ENCODE data around the gene TOPORS.
"Not testable (repeated sequence)": the region's sequence is repeated elsewhere in the genome, so short reads cannot be mapped to it uniquely, and the experiment has no call there.

The TOPORS gene

DNA sequence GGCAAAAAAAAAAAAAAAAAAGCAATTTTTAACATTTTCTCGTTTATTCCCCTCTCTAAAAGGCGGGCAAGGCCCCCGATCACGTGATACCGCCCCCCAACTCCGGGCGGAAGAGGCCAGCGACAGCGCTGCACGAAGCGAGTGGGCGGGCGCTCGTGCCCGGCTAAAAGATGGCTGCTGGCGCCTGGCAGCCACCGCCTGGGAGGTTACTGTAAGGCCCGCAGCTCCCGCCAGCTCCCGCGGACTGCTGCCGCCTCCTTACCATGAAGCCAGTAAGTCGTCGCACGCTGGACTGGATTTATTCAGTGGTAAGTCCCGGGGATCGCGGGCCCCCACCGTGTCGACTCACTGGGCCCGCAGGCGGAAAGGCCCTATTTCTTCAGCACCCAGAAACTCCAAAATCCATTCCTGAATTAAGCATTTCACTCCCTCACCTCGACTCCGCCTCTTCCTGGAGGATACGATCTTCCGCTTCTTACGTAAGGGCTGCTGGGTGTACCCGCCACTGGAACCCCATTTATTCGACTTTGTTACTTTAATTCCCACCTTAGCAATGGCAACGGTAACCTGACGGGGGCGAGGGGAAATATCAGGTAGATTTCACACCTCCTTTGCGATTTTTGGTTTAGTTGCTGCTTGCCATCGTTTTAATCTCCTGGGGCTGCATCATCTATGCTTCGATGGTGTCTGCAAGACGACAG is at the start of gene TOPORS, which contains the start of gene SMIM27:
TSS of gene TOPORS (minus strand) at position 415 of the 701 bp plus-strand sequence. CDS start at position 265, 150 bp downstream.
TSS of gene SMIM27 (plus strand) at position 156 of the 701 bp plus-strand sequence. CDS start at position 264, 108 bp downstream.
- DNase-seq, result peak; percentile 92

DNA sequence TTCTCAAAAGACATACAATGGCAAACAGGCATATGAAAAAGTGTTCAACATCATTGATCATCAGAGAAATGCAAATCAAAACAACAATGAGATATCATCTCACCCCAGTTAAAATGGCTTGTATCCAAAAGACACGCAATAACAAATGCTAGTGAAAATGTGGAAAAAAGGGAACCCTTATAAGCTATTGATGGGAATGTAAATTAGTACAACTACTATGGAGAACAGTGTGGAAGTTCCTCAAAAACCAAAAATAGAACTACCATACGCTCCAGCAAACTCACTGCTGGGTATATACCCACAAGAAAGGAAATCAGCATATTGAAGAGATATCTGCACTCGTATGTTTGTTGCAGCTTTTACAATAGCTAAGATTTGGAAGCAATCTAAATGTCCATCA is 46.6 kb upstream of the TOPORS start:
- DNase-seq, result not testable (repeated sequence)

DNA sequence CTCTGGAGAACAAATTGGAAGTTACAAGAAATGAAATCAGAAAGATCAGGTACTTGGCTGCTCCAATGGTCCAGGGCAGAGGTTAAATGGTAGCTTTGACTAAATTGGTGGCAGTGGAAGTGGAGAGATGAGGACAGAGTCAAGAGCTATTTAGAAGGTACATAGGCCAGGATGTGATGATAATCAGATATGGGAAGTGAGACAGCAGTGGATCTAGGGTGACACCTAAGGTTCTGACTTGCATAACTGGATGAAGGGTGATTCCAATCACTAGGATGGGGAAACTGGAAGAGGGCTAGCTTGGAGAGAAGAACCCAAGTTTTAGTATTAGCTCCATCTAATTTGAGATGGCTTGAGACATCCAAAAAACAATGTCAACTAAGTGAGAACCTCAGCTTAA is 44.5 kb upstream of the TOPORS start:
- no peak for DNase-seq

DNA sequence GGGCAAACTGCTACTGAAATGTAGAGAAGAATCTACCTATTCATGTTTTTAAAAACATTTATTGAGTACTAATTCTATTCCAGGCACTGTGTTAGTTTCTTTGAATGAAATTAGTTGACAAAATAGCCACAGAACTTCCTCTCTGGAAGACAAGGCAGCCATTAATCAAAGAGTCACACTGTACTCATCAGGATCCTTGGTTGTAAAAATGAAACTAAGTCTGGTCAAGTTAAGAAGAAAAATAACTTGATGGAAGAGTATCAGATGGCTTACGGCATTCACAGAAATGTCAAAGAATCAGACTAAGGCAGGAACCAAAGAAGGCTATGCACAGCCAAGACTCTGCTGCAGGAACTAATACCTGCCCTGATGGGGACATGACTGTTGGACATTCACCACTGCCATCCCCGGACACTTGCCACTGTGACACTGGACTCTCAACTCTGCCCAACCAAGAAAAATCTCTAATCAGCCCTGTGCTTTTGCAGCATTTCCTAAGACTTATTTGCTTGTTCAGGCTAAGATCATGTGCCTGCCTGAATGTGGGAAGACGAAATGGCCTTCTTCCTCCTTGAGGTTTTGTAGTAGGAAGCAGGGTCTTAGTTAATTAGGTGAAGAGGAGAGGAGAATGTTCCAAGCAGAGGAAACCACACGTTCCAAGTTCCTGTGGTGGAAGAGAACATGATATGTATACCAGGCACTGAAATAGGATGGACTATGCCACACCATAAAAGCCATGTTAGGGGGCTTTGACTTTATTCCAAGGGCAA is 43.9 kb upstream of the TOPORS start:
- no peak for DNase-seq

DNA sequence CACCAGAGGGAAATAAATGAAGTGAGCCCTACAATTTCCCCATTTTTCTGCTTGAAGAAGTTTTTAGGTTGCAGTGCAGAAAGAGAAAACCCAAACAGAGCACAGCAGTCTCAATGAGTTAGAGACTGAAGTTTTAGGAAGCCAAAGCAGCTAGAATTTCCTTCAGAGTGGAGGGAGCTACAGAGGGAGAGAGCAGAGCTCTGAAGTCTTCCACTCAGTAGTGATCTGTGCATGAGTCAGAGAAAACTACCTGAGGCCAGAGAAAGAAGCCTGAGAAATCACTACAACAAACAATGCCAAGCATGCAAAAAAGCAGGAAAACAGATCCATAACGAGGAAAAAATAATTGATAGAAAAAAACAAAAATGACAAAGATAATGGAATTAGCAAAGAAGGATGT is 38.5 kb upstream of the TOPORS start:
- DNase-seq, result no peak

DNA sequence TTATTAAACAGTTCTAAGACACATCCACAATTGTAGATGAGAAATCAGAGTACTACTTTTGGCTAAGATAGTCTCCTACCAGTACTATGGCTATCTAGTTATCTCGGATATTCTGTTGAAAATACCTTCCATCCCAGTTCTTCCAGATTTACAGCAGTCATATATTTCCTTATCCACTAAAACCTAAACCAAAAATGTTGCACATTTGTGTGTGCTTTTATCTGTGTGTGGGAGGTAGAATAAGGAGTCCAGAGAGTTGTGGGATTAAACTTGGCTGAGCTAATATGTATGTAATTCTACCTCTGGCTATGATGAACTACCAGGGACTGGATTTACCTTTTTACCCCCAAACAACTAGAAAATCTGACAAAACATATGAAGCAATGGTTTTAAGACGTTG is 38.1 kb upstream of the TOPORS start:
- DNase-seq, result no peak

DNA sequence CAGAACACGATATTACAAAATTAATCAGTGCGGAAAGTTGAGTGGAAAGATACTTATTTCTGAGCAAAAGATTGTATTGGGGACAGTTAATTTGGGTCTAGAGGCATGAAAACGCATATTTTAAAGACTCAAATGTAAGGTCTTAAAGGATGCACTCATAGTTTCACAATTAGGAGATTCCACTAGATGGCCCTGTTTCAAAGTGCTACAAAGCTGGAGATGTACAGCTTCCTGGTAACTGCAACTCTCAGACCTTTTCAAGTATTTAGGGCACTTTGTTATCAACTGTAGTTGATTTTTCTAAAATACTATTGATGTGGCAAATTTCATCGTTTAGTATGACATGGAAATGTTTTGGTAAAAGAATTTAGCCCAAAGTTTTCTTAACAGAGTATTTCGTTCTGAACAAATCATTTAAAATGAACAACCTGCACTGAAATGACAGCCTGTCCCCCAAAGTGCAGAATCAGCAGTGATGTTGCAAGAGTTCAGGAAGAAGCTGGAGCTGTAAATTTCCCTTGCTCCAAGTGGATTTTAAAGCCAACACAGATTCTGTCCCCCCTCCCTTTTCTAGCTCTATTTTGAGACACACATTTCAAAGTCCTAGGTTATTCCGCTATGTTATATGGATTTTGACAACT is 36.8 kb upstream of the TOPORS start:
- DNase-seq, result peak; percentile 23

DNA sequence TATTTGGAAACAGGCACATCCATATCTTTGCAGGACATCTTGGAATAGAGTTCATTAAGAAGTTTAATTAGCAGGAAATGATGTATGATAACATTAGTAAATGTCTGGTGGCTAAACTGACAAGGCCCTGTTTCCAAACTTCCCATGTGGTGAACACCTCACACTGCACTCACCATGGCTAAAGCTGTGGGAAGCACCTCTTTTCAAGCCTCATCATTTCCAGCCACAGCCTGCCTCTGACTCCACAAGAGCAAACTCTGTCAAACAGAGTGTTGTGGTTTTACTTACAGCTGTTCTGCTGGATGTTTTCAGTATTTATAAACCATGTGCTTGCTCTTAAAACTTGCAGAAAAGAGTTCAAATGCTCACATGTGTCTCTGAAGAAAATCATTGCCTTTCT is 35.5 kb upstream of the TOPORS start:
- DNase-seq, result no peak

DNA sequence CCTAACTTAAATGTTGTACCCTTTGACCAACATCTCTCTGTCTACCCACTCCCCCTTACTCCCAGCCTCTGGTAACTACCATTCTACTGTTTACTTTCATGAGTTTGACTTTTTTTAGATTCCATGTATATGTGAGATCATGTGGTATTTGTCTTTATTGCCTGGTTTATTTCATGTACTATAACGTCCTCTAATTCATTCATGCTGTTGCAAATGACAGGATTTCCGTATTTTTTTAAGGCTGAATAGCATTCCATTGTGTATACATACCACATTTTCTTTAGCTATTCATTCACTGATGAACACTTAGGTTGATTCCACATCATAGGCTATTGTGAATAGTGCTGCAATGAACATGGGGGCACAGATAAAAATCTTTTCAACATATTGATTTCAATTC is 32.4 kb upstream of the TOPORS start:
- no peak for DNase-seq

DNA sequence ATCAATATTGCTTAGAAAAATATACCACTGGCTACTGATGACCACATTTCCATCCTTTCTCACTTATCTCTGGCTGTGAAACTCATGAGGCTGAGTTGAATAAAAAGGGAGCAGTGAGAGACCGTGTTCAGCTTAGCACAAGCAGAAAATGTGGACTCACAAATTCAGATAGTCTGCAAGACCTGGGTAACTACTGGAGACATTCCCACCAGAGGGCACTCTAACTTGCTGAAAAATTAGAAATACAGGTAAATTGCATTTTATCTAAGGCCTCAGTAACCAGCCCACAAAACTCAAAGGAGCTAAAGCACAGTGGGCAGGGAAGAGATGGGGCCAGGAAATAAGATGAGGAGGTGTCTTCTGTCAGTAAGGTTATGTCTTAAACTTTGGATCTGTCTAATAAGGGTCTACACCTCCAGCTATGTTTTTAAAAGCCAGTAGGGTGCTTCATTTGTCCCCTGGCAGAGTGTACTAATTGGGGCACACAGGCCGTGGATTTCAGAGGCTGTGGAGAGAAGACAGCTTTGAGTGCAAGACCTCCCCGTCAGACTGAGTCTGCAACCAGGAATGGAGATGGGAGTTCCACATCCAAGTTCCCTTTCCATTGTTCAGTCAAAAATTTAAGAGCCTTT is 29.2 kb upstream of the TOPORS start:
- DNase-seq, result peak; percentile 55

DNA sequence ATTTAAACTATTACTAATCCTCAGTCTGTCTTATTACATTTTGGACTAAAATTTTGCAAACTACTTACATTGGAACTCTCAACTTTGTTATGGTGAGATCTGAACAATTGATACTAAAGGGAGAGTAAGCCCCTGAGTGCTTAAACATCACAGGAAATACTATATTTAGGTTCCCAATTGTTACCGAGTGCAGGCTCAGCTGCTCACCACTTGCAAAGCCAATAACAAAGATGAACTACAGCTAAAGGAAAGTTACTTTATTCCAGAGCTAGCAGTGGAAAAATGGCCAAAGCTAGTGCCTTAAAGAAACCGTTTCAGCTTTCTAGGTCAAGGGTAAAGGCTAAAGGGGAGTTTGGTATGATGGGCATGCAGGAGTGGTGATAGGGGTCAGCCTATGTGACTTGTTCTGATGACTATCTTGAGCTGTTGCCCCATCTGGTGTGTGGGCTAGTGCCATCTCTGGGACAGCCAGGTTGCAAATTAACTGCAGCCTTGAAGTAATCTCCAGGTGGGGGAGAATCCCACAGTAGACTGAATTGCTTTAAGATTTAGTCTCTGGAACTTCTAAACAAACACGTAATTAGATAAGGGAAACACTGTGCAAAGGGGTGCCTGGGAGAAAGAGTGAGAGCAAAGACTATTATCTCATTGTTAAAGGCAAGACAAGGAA is 28.4 kb upstream of the TOPORS start:
- DNase-seq, result no peak

DNA sequence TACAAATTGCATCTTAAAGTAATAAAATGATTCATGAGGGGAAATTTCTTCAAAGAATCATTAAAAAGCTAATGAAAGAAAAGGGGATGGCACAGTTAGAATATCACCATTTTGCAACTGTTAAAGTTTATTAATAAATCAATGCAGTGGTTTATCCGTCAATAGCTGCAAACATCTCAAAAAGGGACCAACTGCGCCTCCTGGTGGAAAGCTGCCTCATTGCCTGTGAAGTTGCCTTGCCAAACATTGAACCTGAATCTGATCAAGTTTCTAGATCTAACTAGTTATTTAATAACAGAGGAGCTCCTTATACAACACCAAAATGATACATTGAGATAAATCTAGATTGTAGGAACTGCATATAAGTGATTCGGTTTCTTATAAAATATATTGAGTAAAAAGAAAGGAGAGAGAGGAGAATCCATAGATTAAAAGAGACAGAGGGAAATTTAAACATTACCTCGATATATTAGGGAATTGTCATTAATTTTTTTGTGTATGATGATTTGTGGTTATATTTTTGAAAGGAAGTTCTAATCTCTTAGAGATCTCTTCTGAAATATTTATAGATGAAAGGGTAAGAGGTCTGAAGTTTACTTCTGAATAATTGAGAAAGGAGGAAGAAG is 27.4 kb upstream of the TOPORS start:
- DNase-seq, result peak; percentile 82

DNA sequence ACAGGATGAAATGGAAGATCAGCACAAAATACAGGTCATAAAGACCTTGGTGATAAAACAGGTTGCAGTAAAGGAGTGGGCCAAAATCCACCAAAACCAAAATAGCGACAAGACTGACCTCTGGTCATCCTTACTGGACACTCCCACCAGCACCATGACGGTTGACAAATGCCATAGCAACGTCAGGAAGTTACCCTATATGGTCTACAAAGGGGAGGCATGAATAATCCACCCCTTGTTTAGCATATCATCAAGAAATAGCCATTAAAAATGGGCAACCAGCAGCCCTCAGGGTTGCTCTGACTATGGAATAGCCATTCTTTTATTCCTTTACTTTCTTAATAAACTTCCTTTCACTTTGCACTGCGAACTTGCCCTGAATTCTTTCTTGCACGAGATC is 26.6 kb upstream of the TOPORS start:
- no peak for DNase-seq

DNA sequence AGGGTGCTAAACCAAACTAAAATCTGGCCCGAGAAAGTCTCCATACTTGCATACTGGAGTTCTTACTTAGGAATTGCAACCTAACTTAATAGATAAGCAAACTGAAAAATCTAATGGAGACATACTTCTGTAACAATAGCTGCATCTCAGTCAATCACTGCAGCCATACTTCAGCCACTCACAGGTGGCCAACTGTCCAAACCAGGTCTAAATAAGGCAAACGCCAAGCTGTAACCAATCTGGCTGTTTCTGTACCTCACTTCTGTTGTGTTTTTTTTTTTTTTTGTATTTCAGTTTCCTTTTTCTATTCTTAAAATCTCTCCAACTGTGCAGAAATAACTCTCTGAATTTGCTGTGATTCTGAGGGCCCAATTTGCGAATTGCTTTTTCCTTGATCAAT is 24.9 kb upstream of the TOPORS start:
- DNase-seq, result no peak

DNA sequence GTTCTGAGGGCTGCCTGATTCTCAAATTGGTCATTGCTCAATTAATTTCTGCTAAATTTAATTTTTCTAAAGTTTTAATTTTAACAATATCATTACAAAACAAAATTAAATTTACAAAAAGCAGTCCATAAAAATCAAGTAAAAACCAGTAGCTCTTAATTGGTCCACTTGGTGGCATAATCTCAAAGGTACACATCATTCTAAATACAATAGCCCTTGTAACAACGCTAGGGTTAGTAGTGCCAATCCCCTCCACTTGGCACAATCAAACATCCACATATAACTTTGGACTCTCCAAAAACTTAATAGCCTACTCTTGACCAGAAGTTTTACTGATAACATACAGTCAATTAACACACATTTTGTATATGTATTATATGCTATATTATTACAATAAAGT is 22.5 kb upstream of the TOPORS start:
- DNase-seq, result no peak

DNA sequence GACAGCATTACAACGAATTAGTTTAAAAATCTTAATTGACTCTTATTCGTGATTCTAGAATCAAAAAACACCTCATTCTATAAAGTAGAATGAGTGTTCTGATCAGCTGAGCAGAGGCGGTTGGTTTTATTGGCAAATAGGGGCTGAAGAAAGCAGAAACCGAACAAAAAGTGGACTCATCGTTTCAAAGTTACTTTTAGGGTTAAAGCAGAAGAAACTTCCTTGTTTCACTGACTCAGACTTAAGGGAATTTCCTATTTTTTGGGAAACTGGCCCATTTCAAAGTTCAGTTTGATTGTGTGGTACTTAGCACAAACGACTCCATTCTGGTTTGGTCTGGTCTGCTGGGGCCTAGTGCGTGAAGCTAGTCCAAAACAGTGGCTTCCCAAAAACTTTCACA is 21.4 kb upstream of the TOPORS start:
- no peak for DNase-seq

DNA sequence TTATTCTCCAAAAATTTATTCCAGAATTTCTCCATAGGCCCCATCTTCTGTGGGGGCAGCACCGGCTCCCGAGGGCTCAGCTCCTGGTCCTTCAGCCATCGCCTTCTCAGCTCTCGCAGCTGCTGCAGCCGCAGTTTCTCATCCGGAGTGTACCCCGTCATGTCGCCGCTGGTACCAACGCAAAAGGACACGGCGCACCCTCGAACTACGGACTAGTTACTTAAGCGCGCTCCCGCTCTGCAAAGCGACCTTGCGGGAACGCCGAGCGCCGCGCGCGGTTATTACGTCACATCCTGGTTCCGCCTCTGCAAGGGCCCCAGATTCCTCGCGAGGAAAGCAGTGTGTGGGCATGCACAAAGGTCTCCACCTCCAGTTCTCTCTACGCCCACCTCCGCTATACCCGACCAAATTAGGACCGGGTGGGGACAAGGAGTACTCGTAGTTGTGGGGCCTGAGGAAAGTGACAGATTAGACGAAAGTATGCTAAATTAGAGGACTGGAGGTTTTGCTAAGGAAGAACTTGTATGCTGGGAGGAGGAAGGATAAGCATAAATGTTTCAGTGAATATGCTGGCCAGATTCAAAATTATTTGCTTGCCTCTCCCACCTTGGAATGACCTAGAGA is 20.6 kb upstream of the TOPORS start, which contains the start of gene NDUFB6:
TSS of gene NDUFB6 (minus strand) at position 260 of the 624 bp plus-strand sequence. CDS start at position 161, 99 bp downstream.
- DNase-seq, result peak; percentile 96

DNA sequence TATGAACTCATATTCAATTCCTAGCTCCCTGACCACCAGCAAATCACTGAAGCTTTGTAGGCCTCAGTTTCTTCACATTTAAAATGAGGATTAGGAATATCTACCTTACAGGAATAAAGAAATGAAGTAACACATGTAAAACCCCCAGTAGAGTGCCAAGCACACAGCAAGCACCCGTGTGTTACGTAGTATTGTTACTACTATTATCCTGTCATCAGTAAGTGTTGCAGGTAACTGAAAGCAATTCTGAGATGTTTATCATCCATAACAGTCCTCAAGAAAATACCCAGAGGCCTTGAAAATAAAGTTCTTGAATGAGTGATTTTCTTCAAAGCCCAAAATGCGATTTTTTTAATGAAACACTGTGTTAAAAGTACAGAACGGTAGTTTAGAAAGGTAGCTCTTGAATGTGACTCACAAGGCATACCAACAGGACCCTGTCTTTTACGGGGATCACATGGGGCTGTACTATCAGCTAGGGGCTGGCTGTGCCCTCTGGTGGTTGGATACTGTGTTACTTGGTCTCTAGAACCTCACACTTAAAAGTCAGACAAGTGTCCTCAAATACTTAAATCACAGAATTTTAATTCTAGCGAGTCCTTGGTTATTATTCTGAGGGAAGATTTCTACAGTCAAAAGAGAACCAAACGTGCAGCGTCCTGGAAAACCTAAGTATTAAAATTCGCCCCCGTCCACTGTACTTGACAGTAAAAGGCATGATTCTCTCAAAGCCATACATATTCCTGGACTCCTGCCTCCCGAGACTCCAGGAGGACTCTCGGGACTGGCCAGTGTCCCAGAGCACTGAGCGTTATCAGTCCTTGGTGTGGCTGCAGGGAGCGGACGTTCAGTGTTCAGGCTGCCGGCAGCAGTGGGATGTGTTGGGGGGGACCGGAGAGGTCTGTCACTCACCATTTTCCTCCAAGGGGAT is 19.8 kb upstream of the TOPORS start:
- DNase-seq, result peak; percentile 86

DNA sequence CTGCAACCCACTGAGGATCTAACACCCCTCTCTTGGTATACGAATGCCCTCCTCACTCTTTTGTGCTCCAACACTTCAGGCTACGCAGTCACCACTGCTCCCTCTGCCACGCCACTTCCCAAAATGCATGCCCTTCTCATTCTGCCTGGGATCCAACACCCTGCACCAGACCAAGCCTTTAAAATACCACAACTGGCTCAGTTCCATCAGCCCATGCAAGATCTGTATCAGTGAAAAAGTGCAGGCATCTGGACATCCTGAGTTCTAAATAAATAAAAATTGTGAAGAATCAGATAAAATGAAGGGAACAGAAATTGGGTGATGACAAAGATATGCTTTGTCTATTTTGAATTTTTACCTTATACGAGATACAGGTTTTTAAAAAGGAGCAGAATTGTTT is 17.9 kb upstream of the TOPORS start:
- no peak for DNase-seq

DNA sequence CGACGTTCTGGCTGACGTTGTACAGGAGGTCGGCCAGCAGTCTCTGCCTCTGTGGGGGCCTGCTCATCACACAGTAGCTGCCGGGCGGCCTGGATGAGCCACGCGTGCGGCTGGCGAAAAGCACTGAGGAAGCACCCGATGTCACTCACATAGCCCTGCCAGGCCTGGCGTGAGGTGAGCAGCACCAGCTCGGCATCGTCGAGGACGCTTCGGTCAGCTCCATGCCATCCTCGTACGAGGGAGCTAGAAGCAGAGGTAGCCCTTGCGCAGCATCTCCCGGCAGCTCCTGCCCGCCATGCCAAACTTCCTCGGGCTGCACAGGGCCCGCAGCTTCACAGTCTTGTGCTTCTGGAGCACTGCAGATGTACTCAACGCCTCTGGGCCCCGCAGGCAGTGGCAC is 14.4 kb upstream of the TOPORS start:
- DNase-seq, result no peak

DNA sequence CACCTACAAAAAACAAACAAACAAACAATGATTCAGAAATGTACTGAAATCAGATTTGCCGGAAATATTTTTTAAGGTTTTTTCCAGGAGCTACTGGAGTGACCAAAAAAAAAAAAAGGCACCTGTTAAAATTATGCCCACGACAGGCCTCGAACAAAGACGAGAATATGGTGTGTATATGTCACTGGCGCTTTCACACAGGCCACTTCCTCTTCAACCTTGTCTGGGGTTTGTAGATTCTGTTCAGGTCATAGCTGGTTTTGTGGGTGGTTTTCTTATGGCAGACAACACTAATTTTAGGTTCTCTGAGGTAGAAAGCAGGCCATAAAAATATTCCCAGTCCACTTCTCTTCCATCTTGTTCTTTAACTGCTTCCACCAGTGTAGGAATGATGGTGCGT is 13.6 kb upstream of the TOPORS start:
- DNase-seq, result no peak
